SU-DHL-6 (cell line): Measurements from ENCODE around the gene C15orf61.

Experiments used
- H2AFZ ChIP-seq: fragments of 200-600 bp; sonication (generic); 2 replicates; pipeline ENCODE4 v1.6.1; 2014; ENCODE audit warnings: low read depth, mild to moderate bottlenecking, moderate library complexity, mixed read lengths, antibody characterized with exemption, low read length; ENCODE audit not compliant: severe bottlenecking
- H3F3A ChIP-seq: fragments of 200-600 bp; shearing (Covaris generic); 2 replicates; pipeline ENCODE4 v1.6.0; 2016; ENCODE audit warnings: antibody characterized with exemption, mild to moderate bottlenecking; ENCODE audit not compliant: insufficient read depth
- H3K27ac ChIP-seq: fragments of 200-600 bp; sonication (generic); 2 replicates; pipeline ENCODE4 v1.5.1; 2016; ENCODE audit warnings: low read depth, mild to moderate bottlenecking, low read length, moderate library complexity, mixed read lengths
- H3K27me3 ChIP-seq: fragments of 200-600 bp; sonication (generic), shearing (Covaris generic); 2 replicates; pipeline ENCODE4 v1.6.0; 2014; ENCODE audit warnings: mild to moderate bottlenecking, low read length
- H3K36me3 ChIP-seq: fragments of 200-600 bp; sonication (generic); 2 replicates; pipeline ENCODE4 v1.6.1; 2014; ENCODE audit warnings: mild to moderate bottlenecking, low read length, mixed read lengths
- H3K4me2 ChIP-seq: fragments of 300-600, 200-600 bp; shearing (Covaris generic), sonication (generic); 2 replicates; pipeline ENCODE4 v1.6.0; 2014; ENCODE audit warnings: low read length, low read depth, mild to moderate bottlenecking; ENCODE audit not compliant: poor library complexity, severe bottlenecking
- H3K4me3 ChIP-seq: fragments of 200-600 bp; sonication (generic); 2 replicates; pipeline ENCODE4 v1.5.1; 2014; ENCODE audit warnings: antibody characterized with exemption, low read length, mild to moderate bottlenecking, mixed read lengths; ENCODE audit not compliant: insufficient read depth, poor library complexity, severe bottlenecking
- H3K79me2 ChIP-seq: fragments of 200-600 bp; sonication (generic); 2 replicates; pipeline ENCODE4 v1.6.1; 2014; ENCODE audit warnings: mild to moderate bottlenecking, low read length, moderate library complexity; ENCODE audit not compliant: insufficient read depth
- H3K9ac ChIP-seq: fragments of 200-600 bp; sonication (generic); 2 replicates; pipeline ENCODE4 v1.7.0; 2014; ENCODE audit warnings: mild to moderate bottlenecking, low read length
- H3K9me2 ChIP-seq: fragments of 200-600 bp; sonication (generic); replicated peaks from 2 replicates; pipeline ENCODE4 v1.6.1; 2014; ENCODE audit warnings: low read length; ENCODE audit not compliant: insufficient read depth
- H3K9me3 ChIP-seq: fragments of 200-600 bp; sonication (generic); 2 replicates; pipeline ENCODE4 v1.6.1; 2014; ENCODE audit warnings: low read length, mixed read lengths; ENCODE audit not compliant: insufficient read depth
- H4K20me1 ChIP-seq: fragments of 200-600 bp; sonication (generic); 2 replicates; pipeline ENCODE4 v1.6.1; 2014; ENCODE audit warnings: low read depth, mild to moderate bottlenecking, antibody characterized with exemption, low read length, moderate library complexity, mixed read lengths
- EZH2phosphoT487 ChIP-seq: fragments of 200-600 bp; sonication (generic), shearing (Covaris generic); conservative IDR thresholded peaks from 2 replicates; pipeline ENCODE4 v1.6.1; 2018; ENCODE audit warnings: mild to moderate bottlenecking, antibody characterized with exemption, low read length, moderate library complexity, mixed read lengths
- TF ChIP-seq, protein P1 (sequence below): fragments of 200-600 bp; sonication (generic); IDR thresholded peaks from one replicate; pipeline ENCODE4 v1.5.1; 2017; ENCODE audit warnings: antibody characterized with exemption, mild to moderate bottlenecking, low read length, moderate library complexity; ENCODE audit not compliant: insufficient read depth, poor library complexity, severe bottlenecking

The C15orf61 gene

GRCh38 chr15:67570875-67571647 is 50.1 kb downstream of the C15orf61 start:
- no peak overlapping the region for H3K4me3 ChIP-seq
- no peaks in the 10 kb centered on the region for H4K20me1 ChIP-seq
- H3K27me3 ChIP-seq = no peaks in the 10 kb centered on the region
- no peak overlapping the region for H2AFZ ChIP-seq
- no peaks in the 10 kb centered on the region for H3K9me2 ChIP-seq
- no peak for TF ChIP-seq EZH2phosphoT487
- TF ChIP-seq, protein P1, sequence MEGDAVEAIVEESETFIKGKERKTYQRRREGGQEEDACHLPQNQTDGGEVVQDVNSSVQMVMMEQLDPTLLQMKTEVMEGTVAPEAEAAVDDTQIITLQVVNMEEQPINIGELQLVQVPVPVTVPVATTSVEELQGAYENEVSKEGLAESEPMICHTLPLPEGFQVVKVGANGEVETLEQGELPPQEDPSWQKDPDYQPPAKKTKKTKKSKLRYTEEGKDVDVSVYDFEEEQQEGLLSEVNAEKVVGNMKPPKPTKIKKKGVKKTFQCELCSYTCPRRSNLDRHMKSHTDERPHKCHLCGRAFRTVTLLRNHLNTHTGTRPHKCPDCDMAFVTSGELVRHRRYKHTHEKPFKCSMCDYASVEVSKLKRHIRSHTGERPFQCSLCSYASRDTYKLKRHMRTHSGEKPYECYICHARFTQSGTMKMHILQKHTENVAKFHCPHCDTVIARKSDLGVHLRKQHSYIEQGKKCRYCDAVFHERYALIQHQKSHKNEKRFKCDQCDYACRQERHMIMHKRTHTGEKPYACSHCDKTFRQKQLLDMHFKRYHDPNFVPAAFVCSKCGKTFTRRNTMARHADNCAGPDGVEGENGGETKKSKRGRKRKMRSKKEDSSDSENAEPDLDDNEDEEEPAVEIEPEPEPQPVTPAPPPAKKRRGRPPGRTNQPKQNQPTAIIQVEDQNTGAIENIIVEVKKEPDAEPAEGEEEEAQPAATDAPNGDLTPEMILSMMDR = no peak
- no peak overlapping the region for H3K4me2 ChIP-seq
- H3K9ac ChIP-seq = no peak overlapping the region
- H3K36me3 ChIP-seq = no peaks in the 10 kb centered on the region
- H3F3A ChIP-seq = no peaks in the 10 kb centered on the region
- H3K9me3 ChIP-seq = no peaks in the 10 kb centered on the region
- H3K79me2 ChIP-seq = no peaks in the 10 kb centered on the region
- no peak overlapping the region for H3K27ac ChIP-seq

GRCh38 chr15:67571648-67572415 is 50.9 kb downstream of the C15orf61 start:
- no peaks in the 10 kb centered on the region for H3K27me3 ChIP-seq
- H3K9me3 ChIP-seq = no peaks in the 10 kb centered on the region
- H3K9me2 ChIP-seq = no peaks in the 10 kb centered on the region
- no peaks in the 10 kb centered on the region for H4K20me1 ChIP-seq
- H3F3A ChIP-seq = no peaks in the 10 kb centered on the region
- no peaks in the 10 kb centered on the region for H3K79me2 ChIP-seq
- H3K4me3 ChIP-seq = no peak overlapping the region
- H3K36me3 ChIP-seq = no peaks in the 10 kb centered on the region
- H2AFZ ChIP-seq = no peak overlapping the region
- no peak overlapping the region for H3K4me2 ChIP-seq
- H3K9ac ChIP-seq = no peak overlapping the region
- no peak overlapping the region for H3K27ac ChIP-seq
- TF ChIP-seq EZH2phosphoT487 = no peak
- TF ChIP-seq, protein P1 = no peak

GRCh38 chr15:67573194-67573593 is 52.3 kb downstream of the C15orf61 start:
- H3K4me3 ChIP-seq = no peak overlapping the region
- no peaks in the 10 kb centered on the region for H3K79me2 ChIP-seq
- H3K9me2 ChIP-seq = no peaks in the 10 kb centered on the region
- no peaks in the 10 kb centered on the region for H4K20me1 ChIP-seq
- H2AFZ ChIP-seq = no peak overlapping the region
- H3K36me3 ChIP-seq = no peaks in the 10 kb centered on the region
- H3K27ac ChIP-seq = no peak overlapping the region
- H3F3A ChIP-seq = no peaks in the 10 kb centered on the region
- no peaks in the 10 kb centered on the region for H3K9me3 ChIP-seq
- H3K9ac ChIP-seq = no peak overlapping the region
- no peak overlapping the region for H3K4me2 ChIP-seq
- no peaks in the 10 kb centered on the region for H3K27me3 ChIP-seq
- TF ChIP-seq EZH2phosphoT487 = no peak
- TF ChIP-seq, protein P1 = no peak
